HepG2 (cell line): Measurements from ENCODE around the gene VASN. TPM values are rescaled to one million over a fixed set of nuclear protein-coding genes. Genes with fewer than 3 reads are reported as not detected.

Experiments used
- ARNTL ChIP-seq: sonication (generic); formaldehyde crosslinking; IDR thresholded peaks from 2 replicates; pipeline ENCODE4 v1.4.0; 2020; ENCODE audit warnings: mild to moderate bottlenecking, missing genetic modification reagents
- ASH2L ChIP-seq: fragments of 300-600, 200-600 bp; sonication (generic); IDR thresholded peaks from 2 replicates; pipeline ENCODE4 v1.7.0; 2017; ENCODE audit warnings: low read depth, mild to moderate bottlenecking, moderate library complexity, mixed read lengths, low read length; ENCODE audit not compliant: insufficient read length
- CAMTA2 ChIP-seq: sonication (generic); formaldehyde crosslinking; IDR thresholded peaks from 2 replicates; pipeline ENCODE4 v1.4.0; 2020; ENCODE audit warnings: mild to moderate bottlenecking, missing genetic modification reagents, borderline replicate concordance
- ELF3 ChIP-seq: IDR thresholded peaks from 2 replicates; pipeline ENCODE4 v1.6.1; 2016; ENCODE audit warnings: missing genetic modification reagents, missing compliant biosample characterization
- GABPA ChIP-seq, 2 experiments: IDR thresholded peaks; 2 replicates each; pipeline ENCODE4 v1.6.1; 2011 to 2016; ENCODE audit warnings: low read depth in 2 of 2, low read length in 1 of 2, missing biosample characterization in 1 of 2, missing genetic modification characterization in 1 of 2
- HMGA1 ChIP-seq: sonication (generic); formaldehyde crosslinking; conservative IDR thresholded peaks from 2 replicates; pipeline ENCODE4 v1.4.0; 2020; ENCODE audit warnings: missing genetic modification reagents
- HOXA3 ChIP-seq: sonication (generic); formaldehyde crosslinking; IDR thresholded peaks from 2 replicates; pipeline ENCODE4 v1.5.0; 2020; ENCODE audit warnings: missing genetic modification reagents
- KMT2B ChIP-seq: IDR thresholded peaks from 2 replicates; pipeline ENCODE4 v1.6.1; 2016; ENCODE audit warnings: missing genetic modification reagents, missing compliant biosample characterization
- NONO ChIP-seq, 2 experiments: fragments of 450-650 bp in 1 of 2; sonication (generic) in 1 of 2; formaldehyde crosslinking in 1 of 2; IDR thresholded peaks in 1 of 2; conservative IDR thresholded peaks in 1 of 2; 2 replicates each; pipeline versions ENCODE4 v1.6.1 to v1.8.0; 2017 to 2022; ENCODE audit warnings: mild to moderate bottlenecking in 1 of 2, missing genetic modification reagents in 1 of 2, moderate library complexity in 1 of 2
- NR2C2 ChIP-seq: sonication (generic); formaldehyde crosslinking; IDR thresholded peaks from 2 replicates; pipeline ENCODE4 v1.4.0; 2020; ENCODE audit warnings: missing genetic modification reagents, mild to moderate bottlenecking, moderate library complexity, borderline replicate concordance
- NR2F1 ChIP-seq, 2 experiments: fragments of 450-650 bp in 1 of 2; formaldehyde crosslinking in 1 of 2; IDR thresholded peaks; 2 replicates each; pipeline versions ENCODE4 v1.5.0 to v1.6.1; 2016 to 2020; ENCODE audit warnings: mild to moderate bottlenecking in 1 of 2, missing compliant biosample characterization in 1 of 2, missing genetic modification reagents in 1 of 2, moderate library complexity in 1 of 2
- RXRA ChIP-seq: sonication (generic); formaldehyde crosslinking; IDR thresholded peaks from 2 replicates; pipeline ENCODE4 v1.5.1; 2020; ENCODE audit warnings: missing genetic modification reagents
- RXRB ChIP-seq: IDR thresholded peaks from 2 replicates; pipeline ENCODE4 v1.6.1; 2016; ENCODE audit warnings: borderline replicate concordance, missing genetic modification reagents, missing compliant biosample characterization
- SKI ChIP-seq: fragments of 450-650 bp; IDR thresholded peaks from one replicate; pipeline ENCODE4 v1.6.1; 2018; ENCODE audit warnings: mild to moderate bottlenecking; ENCODE audit not compliant: partially characterized antibody
- SOX13 ChIP-seq, 3 experiments: fragments of 450-650 bp in 1 of 3; sonication (generic) in 1 of 3; formaldehyde crosslinking in 1 of 3; IDR thresholded peaks in 2 of 3; conservative IDR thresholded peaks in 1 of 3; 2 replicates each; pipeline versions ENCODE4 v1.5.0 to v1.6.1; 2016 to 2020; ENCODE audit warnings: antibody characterized with exemption in 1 of 3, mild to moderate bottlenecking in 1 of 3, missing compliant biosample characterization in 1 of 3, missing genetic modification reagents in 1 of 3, moderate library complexity in 1 of 3
- SOX6 ChIP-seq, 2 experiments: fragments of 450-650 bp in 1 of 2; sonication (generic) in 1 of 2; formaldehyde crosslinking in 1 of 2; IDR thresholded peaks; 2 replicates each; pipeline versions ENCODE4 v1.4.0 to v1.6.1; 2017 to 2020; ENCODE audit warnings: antibody characterized with exemption in 1 of 2, mild to moderate bottlenecking in 1 of 2, missing genetic modification reagents in 1 of 2
- SP5 ChIP-seq: IDR thresholded peaks from 2 replicates; pipeline ENCODE4 v1.6.1; 2016; ENCODE audit warnings: low read depth, borderline replicate concordance
- XRCC5 ChIP-seq: fragments of 200-400 bp; formaldehyde crosslinking; optimal IDR thresholded peaks from 2 replicates; pipeline ENCODE3; 2017; ENCODE audit warnings: mild to moderate bottlenecking, low read length
- ZBTB7B ChIP-seq: sonication (generic); formaldehyde crosslinking; IDR thresholded peaks from 2 replicates; pipeline ENCODE4 v1.4.0; 2020; ENCODE audit warnings: missing genetic modification reagents
- ZNF20 ChIP-seq: sonication (generic); formaldehyde crosslinking; IDR thresholded peaks from 2 replicates; pipeline ENCODE4 v1.4.0; 2020; ENCODE audit warnings: mild to moderate bottlenecking, moderate library complexity, missing genetic modification reagents
- ZNF317 ChIP-seq: sonication (generic); formaldehyde crosslinking; IDR thresholded peaks from 2 replicates; pipeline ENCODE4 v1.5.0; 2020; ENCODE audit warnings: mild to moderate bottlenecking, missing genetic modification reagents
- ZNF558 ChIP-seq: sonication (generic); formaldehyde crosslinking; IDR thresholded peaks from 2 replicates; pipeline ENCODE4 v1.9.0; 2022; ENCODE audit warnings: mild to moderate bottlenecking, missing genetic modification reagents, borderline replicate concordance
- ZSCAN12 ChIP-seq: sonication (generic); formaldehyde crosslinking; IDR thresholded peaks from 2 replicates; pipeline ENCODE4 v1.9.0; 2021; ENCODE audit warnings: mild to moderate bottlenecking, missing genetic modification reagents
- polyA plus RNA-seq, 8 experiments: library from polyadenylated mRNA; depleted of rRNA in 3 of 8; stranded (reverse) in 7 of 8; unstranded in 1 of 8; fragments of >200 nt; fragmentation: Illumina TruSeq in 4 of 8; extraction: Trizol in 4 of 8; gene quantifications; 2 replicates each; pipeline versions ENCODE4 v1.2.1 to v1.2.3, GENCODE V29; 2011 to 2016; ENCODE audit warnings: low read depth in 4 of 8, missing spikeins in 1 of 8, mixed read lengths in 1 of 8; ENCODE audit not compliant: insufficient read depth in 1 of 8
- total RNA-seq, 5 experiments: library from RNA; depleted of rRNA; stranded (reverse); fragments of >200 nt; fragmentation: Illumina TruSeq; extraction: Trizol; gene quantifications; 2 replicates each; pipeline ENCODE4 v1.2.3, GENCODE V29; 2016; ENCODE audit warnings: low read depth in 1 of 5
- TF ChIP-seq, protein P1 (sequence below): sonication (generic); formaldehyde crosslinking; IDR thresholded peaks from 2 replicates; pipeline ENCODE4 v1.8.1; 2023; ENCODE audit warnings: mild to moderate bottlenecking, moderate library complexity, missing genetic modification reagents
- TF ChIP-seq, protein P2 (sequence below): sonication (generic); formaldehyde crosslinking; IDR thresholded peaks from 2 replicates; pipeline ENCODE4 v1.4.0; 2020; ENCODE audit warnings: missing genetic modification reagents

The VASN gene
- total and polyA plus RNA-seq, 2 of the 13 experiments (the other 11 are each of a cell fraction or from before 2014, with no cell fraction given): 8.4 to 18.2 TPM

DNA sequence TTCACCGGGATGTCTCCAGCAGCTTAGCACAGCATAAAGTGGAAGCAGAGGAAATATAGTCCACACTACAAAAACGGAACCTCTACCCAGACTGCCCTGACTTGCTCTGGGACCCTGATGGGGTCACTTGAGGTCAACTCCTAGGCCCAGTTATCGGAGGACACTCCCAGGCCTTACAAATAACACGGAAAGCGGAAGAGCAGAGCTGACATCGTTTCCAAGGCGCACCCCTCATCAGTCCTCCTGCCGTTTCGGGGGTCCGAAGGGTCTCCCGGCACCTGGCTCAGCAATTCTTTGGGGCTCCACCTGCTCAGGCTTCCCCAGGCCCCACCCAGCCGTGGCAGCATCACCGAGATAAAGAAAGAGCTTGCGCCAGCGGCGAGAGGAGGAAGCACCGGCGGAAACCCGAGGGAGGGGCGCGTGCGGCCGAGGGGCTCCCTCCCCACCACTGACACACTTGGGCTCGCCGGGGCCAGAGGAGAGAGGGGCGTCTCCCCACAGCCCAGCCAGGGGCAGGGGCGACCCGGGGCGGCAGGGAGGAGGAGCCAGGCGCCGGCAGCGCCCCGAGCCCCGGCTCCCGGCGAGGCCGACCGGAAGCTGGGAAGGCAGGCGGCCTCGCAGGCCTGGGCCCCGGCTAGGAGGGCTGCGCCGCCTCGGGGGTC, 44.0 kb downstream of the VASN start (continued):
- TF ChIP-seq NONO (IDR thresholded peaks at IDR 0.05): no peak
- peak; percentile 41; the same call in 1 of the 2 replicates for TF ChIP-seq NONO (CRISPR knock-in tag; conservative IDR thresholded peaks at IDR 0.05)
- peak; percentile 17 for TF ChIP-seq SKI
- no peak for TF ChIP-seq CAMTA2 (CRISPR knock-in tag)
- TF ChIP-seq, protein P1, sequence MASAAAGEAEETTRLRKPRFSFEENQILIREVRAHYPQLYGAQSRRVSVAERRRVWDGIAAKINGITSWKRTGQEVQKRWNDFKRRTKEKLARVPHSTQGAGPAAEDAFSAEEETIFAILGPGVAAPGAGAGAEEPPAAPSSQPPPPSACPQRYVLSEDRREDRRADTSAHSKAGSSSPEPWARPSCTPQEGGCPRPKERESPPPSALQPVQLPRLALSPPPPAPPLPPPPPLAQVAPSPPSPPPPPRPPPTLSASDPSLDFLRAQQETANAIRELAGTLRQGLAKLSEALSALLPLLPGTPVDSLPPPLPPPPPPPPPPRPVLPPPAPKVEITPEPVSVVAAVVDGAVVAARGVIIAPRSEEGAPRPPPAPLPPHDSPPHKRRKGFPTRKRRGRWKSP: 0 out of 2 replicates have a peak, but pooled peaks have one; percentile 28
- 0 out of 2 replicates have a peak, but pooled peaks have one; percentile 38 for TF ChIP-seq ZNF558 (CRISPR knock-in tag)
- TF ChIP-seq GABPA (IDR thresholded peaks at IDR 0.05; ENCODE audit: low read depth, low read length): 0 out of 2 replicates have a peak, but pooled peaks have one; percentile 14
- TF ChIP-seq GABPA (CRISPR knock-in tag; IDR thresholded peaks at IDR 0.05; ENCODE audit: low read depth): 0 out of 2 replicates have a peak, but pooled peaks have one; percentile 24
- peak; percentile 14; the same call in 1 of the 2 replicates for TF ChIP-seq NR2C2 (CRISPR knock-in tag)
- TF ChIP-seq SP5 (CRISPR knock-in tag): no peak
- TF ChIP-seq HOXA3 (CRISPR knock-in tag): peak; percentile 48
- no peak for TF ChIP-seq SOX6 (IDR thresholded peaks at IDR 0.05)
- 0 out of 2 replicates have a peak, but pooled peaks have one; percentile 20 for TF ChIP-seq SOX6 (CRISPR knock-in tag; IDR thresholded peaks at IDR 0.05)
- peak; percentile 31 for TF ChIP-seq ASH2L
- peak; percentile 41; the same call in 1 of the 2 replicates for TF ChIP-seq ZNF317 (CRISPR knock-in tag)
- no peak for TF ChIP-seq SOX13 (IDR thresholded peaks at IDR 0.05)
- TF ChIP-seq SOX13 (CRISPR knock-in tag; conservative IDR thresholded peaks at IDR 0.05 in 1 of 2, IDR thresholded peaks at IDR 0.05 in 1 of 2): 0 out of 4 replicates have a peak, but pooled peaks of 1 of the 2 experiments have one; percentile 12
- TF ChIP-seq NR2F1 (CRISPR knock-in tag; IDR thresholded peaks at IDR 0.05): peak in 1 of 2 experiments; percentile 54; a peak in 2 of 4 replicates
- peak; percentile 9 for TF ChIP-seq XRCC5
- no peak for TF ChIP-seq ZSCAN12 (CRISPR knock-in tag)
- 0 out of 2 replicates have a peak, but pooled peaks have one; percentile 30 for TF ChIP-seq KMT2B (CRISPR knock-in tag)
- peak; percentile 90 for TF ChIP-seq RXRB
- peak; percentile 20; the same call in 1 of the 2 replicates for TF ChIP-seq ELF3 (CRISPR knock-in tag)
- 0 out of 2 replicates have a peak, but pooled peaks have one; percentile 2 for TF ChIP-seq ZBTB7B
- peak; percentile 91 for TF ChIP-seq RXRA
- TF ChIP-seq ARNTL: 0 out of 2 replicates have a peak, but pooled peaks have one; percentile 30
- TF ChIP-seq, protein P2, sequence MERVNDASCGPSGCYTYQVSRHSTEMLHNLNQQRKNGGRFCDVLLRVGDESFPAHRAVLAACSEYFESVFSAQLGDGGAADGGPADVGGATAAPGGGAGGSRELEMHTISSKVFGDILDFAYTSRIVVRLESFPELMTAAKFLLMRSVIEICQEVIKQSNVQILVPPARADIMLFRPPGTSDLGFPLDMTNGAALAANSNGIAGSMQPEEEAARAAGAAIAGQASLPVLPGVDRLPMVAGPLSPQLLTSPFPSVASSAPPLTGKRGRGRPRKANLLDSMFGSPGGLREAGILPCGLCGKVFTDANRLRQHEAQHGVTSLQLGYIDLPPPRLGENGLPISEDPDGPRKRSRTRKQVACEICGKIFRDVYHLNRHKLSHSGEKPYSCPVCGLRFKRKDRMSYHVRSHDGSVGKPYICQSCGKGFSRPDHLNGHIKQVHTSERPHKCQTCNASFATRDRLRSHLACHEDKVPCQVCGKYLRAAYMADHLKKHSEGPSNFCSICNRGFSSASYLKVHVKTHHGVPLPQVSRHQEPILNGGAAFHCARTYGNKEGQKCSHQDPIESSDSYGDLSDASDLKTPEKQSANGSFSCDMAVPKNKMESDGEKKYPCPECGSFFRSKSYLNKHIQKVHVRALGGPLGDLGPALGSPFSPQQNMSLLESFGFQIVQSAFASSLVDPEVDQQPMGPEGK (CRISPR knock-in tag): peak; percentile 77
- no peak for TF ChIP-seq HMGA1
- no peak for TF ChIP-seq ZNF20 (CRISPR knock-in tag)
